Transverse colon (tissue), 4 donors: Measurements from ENCODE around the gene PRPF6.

ENCODE experiments used
- EP300 ChIP-seq: sonication (generic); formaldehyde crosslinking; IDR thresholded peaks from one replicate; pipeline ENCODE4 v1.6.1; 2017; ENCODE audit warnings: antibody characterized with exemption, low read depth
- POLR2A ChIP-seq: fragments of 450-650 bp; IDR thresholded peaks from one replicate; pipeline ENCODE4 v1.6.1; 2016; ENCODE audit warnings: antibody characterized with exemption, mild to moderate bottlenecking, moderate library complexity
- POLR2AphosphoS5 ChIP-seq, 3 donors: sonication (generic); formaldehyde crosslinking; IDR thresholded peaks; one replicate each; pipeline ENCODE4 v1.6.1; 2016; ENCODE audit warnings: antibody characterized with exemption in 3 of 3
- TF ChIP-seq, protein P1 (sequence below), 5 experiments: fragments of 200-600 bp in 3 of 5; fragments of 450-650 bp in 2 of 5; sonication (generic) in 3 of 5; IDR thresholded peaks; 1 replicate in 2 of 5; 2 replicates in 3 of 5; pipeline ENCODE4 v1.5.1; 2016 to 2017; ENCODE audit warnings: antibody characterized with exemption in 5 of 5, inconsistent platforms in 3 of 5, mild to moderate bottlenecking in 2 of 5, moderate library complexity in 1 of 5

DNA sequence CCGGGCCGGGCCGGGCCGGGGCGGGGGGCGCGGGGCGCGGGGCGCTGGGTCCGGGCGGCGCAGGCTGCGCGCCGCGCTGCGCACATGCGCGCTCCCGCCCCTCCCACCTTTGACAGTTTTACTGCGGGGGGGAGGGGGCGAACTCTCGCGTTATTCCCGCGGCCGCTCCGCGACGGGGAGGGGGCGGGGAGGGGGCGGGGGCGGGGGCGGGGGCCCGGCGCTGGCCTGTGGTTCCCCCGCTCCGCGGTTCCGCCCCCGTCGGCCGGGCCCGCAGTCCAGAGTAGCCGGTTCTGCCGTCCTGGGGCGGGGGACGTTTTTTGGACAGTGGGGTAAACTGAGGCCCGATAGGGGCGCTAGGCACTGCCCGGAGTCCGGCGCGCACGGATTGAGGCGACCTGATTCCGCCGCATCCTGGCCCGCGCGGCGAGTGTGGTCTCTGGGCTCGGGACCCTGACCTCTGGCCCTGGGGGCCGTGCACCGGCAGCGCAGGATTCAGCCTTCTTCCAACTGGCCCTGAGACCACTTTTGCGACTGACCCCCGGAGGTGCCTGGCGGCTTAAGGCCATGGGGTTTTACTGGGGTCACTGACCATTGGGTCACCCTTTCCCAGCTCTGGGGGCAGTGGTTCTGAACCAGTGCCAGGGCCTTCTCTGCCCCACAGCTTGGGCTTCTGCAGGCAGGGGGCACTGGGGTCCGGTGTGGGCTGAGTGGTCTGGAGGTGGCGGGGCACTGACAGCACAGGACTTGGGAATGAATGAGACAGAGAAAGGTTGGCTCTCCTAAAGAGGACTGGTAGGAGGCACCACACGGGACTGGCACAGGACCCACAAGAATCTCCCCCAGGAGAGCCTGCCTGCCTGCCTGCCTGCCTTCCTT lies 10.9 kb upstream of the PRPF6 start, which contains the start of gene ZNF512B:
- TF ChIP-seq POLR2AphosphoS5 (IDR thresholded peaks at IDR 0.05) (no peak), EP300 (no peak), POLR2A (no peak)
- TF ChIP-seq, protein P1, sequence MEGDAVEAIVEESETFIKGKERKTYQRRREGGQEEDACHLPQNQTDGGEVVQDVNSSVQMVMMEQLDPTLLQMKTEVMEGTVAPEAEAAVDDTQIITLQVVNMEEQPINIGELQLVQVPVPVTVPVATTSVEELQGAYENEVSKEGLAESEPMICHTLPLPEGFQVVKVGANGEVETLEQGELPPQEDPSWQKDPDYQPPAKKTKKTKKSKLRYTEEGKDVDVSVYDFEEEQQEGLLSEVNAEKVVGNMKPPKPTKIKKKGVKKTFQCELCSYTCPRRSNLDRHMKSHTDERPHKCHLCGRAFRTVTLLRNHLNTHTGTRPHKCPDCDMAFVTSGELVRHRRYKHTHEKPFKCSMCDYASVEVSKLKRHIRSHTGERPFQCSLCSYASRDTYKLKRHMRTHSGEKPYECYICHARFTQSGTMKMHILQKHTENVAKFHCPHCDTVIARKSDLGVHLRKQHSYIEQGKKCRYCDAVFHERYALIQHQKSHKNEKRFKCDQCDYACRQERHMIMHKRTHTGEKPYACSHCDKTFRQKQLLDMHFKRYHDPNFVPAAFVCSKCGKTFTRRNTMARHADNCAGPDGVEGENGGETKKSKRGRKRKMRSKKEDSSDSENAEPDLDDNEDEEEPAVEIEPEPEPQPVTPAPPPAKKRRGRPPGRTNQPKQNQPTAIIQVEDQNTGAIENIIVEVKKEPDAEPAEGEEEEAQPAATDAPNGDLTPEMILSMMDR (IDR thresholded peaks at IDR 0.05): no peak
